ENCODE data around the gene VAV1.

DNA sequence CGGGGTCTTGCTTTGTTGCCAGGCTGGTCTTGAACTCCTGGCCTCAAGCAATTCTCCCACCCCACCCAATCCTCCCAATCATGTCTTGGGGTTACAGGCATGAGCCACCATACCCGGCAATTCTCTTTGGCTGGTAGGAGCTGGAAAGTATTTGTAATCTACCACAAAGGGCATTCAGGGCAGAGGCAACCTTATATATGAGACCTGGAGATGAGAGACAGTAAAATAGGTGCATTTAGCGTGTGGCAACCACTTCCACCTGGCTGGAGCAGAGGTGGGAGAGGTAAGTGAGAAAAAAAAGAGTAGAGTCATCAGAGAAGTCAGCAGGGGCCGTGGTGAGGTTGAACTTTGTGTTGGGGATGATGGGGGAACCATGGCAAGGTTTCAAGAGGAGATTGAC is 36.8 kb downstream of the VAV1 start:
- TF ChIP-seq EZH2phosphoT487 (IDR thresholded peaks at IDR 0.05; ENCODE audit: insufficient read depth, low read depth) = no peak
- no peak for TF ChIP-seq EZH2 (IDR thresholded peaks at IDR 0.05; ENCODE audit: insufficient read depth, poor library complexity, severe bottlenecking)
